Neural crest cell (in vitro differentiated cells): Measurements from ENCODE around the gene CAMK4. TPM values are rescaled to one million over a fixed set of nuclear protein-coding genes. Genes with fewer than 3 reads are reported as not detected.

Experiments used
- DNase-seq: peaks from one replicate; pipeline ENCODE4 v3.0.0; 2021; ENCODE audit warnings: low read depth, mixed read lengths, low spot score
- H3K27ac Mint-ChIP-seq: one replicate; pipeline ENCODE4 v1.8.0; 2021; ENCODE audit warnings: mild to moderate bottlenecking, mixed read lengths; ENCODE audit not compliant: unreplicated experiment
- H3K27me3 Mint-ChIP-seq: 2 replicates; pipeline ENCODE4 v1.8.0; 2021; ENCODE audit warnings: low read depth, mild to moderate bottlenecking, mixed read lengths
- H3K36me3 Mint-ChIP-seq: 2 replicates; pipeline ENCODE4 v1.8.0; 2021; ENCODE audit warnings: low read depth, mild to moderate bottlenecking, mixed read lengths
- H3K4me1 Mint-ChIP-seq: 2 replicates; pipeline ENCODE4 v1.8.0; 2021; ENCODE audit warnings: mixed read lengths
- H3K4me3 Mint-ChIP-seq: one replicate; pipeline ENCODE4 v1.8.0; 2021; ENCODE audit warnings: mild to moderate bottlenecking, mixed read lengths
- H3K9me3 Mint-ChIP-seq: 2 replicates; pipeline ENCODE4 v1.8.0; 2021; ENCODE audit warnings: mixed read lengths
- CTCF ChIP-seq: fragments of 200-600 bp; sonication (generic); conservative IDR thresholded peaks from 2 replicates; pipeline ENCODE4 v1.5.0; 2021; ENCODE audit warnings: antibody characterized with exemption, mild to moderate bottlenecking
- total RNA-seq: library from RNA; stranded (reverse); gene quantifications from 2 replicates; pipeline ENCODE4 v1.2.1, GENCODE V29; 2021

Gene CAMK4
- total RNA-seq, 1 donor from 2014 or later, result 9.4 TPM

DNA sequence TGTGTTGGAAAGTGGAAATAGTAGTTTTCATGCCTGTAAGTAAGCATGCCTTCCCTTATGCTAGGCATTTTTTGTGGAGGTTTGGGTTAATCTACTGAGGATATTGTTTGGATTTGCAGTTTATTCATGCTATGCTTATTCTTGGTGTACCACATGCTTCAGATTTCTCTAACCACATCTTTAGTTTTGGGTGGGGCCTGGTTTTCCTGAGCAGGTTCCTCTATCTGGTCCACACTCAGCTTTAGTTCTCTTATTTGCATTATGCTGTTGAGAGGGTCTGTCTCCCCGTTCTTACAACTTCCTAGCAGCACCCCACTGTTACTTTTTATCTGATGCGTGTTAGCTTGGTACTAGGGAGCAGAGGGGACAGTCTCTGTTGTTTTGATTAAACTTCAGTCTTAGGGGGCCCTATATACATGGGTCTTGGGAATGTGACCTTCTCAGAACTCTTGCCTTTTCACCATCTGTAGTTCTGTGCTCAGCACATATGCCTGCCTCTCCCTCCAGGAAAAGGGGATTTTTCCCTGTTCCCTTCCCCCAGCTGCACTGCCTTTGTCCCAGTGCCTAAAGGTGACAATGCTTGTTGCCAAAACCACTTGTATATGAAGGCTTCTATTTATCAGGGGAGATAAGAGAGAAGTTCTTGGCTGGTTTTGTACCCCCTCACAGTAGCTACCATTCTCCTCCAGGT is 10.0 kb upstream of the CAMK4 start:
- no peak for TF ChIP-seq CTCF
- Mint-ChIP-seq H3K4me1 (no peaks in the 10 kb centered on the region), H3K27ac (no peak overlapping the region), H3K27me3 (peaks cover 20% of the 10 kb centered on the region), H3K9me3 (no peaks in the 10 kb centered on the region), H3K4me3 (no peak overlapping the region), H3K36me3 (no peaks in the 10 kb centered on the region)
- no peak for DNase-seq

- no peak for TF ChIP-seq CTCF
- no peaks in the 10 kb centered on the region for H3K9me3 Mint-ChIP-seq
Observed at GRCh38 chr5:111215971-111216370, 8.2 kb upstream of the CAMK4 start.

DNA sequence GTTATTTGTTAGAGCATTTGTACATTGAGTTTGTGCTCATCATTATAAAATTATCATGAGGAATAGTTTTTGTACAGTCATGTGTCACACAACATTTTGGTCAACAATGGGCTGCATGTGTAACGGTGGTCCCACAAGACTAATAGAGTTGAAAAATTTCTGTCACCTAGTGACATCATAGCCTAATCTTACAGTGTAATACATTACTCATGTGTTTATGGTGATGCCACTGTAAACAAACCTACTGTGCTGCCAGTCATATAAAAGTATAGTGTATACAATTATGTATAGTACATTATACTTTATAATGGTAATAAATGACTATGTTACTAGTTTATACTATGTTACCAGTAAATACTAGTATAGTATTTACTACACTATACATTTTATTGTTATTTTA is 3.0 kb upstream of the CAMK4 start:
- no peaks in the 10 kb centered on the region for H3K9me3 Mint-ChIP-seq
- no peaks in the 10 kb centered on the region for H3K36me3 Mint-ChIP-seq
- H3K27ac Mint-ChIP-seq, result no peak overlapping the region
- peaks cover 12% of the 10 kb centered on the region for H3K4me1 Mint-ChIP-seq
- DNase-seq, result no peak
- peaks cover 29% of the 10 kb centered on the region for H3K27me3 Mint-ChIP-seq
- no peak overlapping the region for H3K4me3 Mint-ChIP-seq
- TF ChIP-seq CTCF, result no peak

More at GRCh38 chr5:111215971-111216370, 8.2 kb upstream of the CAMK4 start:
- DNase-seq, result no peak
- Mint-ChIP-seq H3K27ac (no peak overlapping the region), H3K36me3 (no peaks in the 10 kb centered on the region), H3K4me1 (no peaks in the 10 kb centered on the region), H3K4me3 (no peak overlapping the region), H3K27me3 (peaks cover 14% of the 10 kb centered on the region)

DNA sequence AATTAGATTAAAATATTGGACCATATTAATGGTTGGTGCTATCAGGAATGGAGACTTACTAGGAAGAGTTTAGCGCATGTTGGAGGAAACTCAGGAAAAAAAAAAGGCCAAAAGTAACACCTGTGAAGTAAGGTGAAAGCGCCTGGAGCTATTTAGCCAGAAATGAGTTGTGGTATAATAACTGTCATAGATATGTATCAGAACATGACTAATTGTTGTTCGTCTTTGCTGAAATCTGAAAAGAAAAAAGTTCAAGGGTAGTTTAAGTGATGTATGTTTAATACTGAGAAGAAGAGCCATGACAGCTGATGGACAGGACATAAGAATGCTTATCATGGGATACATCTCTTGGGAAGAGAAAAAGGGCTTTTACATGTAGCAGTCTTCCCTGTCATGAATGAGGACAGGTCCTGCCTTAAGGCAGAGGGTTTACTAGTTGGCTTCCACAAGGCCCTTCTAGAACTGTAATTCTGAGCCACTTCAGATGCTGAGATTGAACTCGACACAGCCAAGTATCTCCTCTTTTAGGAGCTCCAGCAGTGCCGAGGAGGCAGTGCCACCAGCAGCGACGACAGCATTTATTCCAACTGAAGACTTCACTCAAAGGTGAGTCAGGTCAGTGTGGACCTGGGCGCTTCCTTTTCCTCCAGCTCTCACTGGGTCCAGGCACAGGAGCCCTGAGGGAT is 940 bp upstream of the CAMK4 start:
- TF ChIP-seq CTCF, result no peak
- no peak overlapping the region for H3K27ac Mint-ChIP-seq

DNA sequence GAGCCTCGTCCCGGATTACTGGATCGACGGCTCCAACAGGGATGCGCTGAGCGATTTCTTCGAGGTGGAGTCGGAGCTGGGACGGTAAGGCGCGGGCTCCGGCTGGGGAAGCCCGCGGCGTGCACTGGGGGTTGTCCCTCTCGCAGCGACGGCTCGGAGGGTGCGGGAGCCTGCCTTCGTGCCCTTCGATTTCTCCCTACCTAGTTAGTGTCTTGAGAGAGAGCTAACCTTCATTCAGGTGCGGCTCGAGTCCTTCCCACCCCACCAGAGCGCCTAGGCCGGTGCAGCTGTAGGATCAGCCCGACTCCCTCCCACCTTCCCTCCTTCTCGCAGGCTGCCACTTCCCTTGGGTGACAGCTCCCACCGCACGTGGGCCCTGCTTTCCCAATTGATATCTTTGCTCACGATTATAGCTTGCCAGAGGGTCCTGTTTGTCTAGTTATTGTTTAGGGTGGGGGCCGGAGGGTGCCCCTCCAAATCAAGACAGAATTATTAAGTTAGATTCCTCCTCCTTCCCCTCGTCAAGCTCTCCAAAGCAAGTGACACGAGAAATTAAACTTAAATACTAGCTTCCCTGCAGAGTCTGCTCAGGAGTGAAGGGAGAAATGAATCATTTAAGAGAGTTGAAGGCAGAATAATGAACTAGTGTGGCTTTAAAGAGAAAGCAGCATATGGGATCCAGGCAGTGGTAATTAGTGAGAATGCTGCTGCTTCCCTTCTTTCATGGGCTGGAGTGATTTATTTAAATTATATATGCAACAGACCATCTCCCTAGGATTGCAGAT is 569 bp downstream of the CAMK4 start:
- Mint-ChIP-seq H3K4me1 (peaks cover 12% of the 10 kb centered on the region), H3K27ac (no peak overlapping the region)

More for the DNA sequence above, 940 bp upstream of the CAMK4 start:
- Mint-ChIP-seq H3K9me3 (no peaks in the 10 kb centered on the region), H3K4me3 (peak overlapping the region; percentile 88), H3K36me3 (no peaks in the 10 kb centered on the region), H3K27me3 (peaks cover 36% of the 10 kb centered on the region), H3K4me1 (peaks cover 12% of the 10 kb centered on the region)
- no peak for DNase-seq

More for the DNA sequence above, 569 bp downstream of the CAMK4 start:
- TF ChIP-seq CTCF, result no peak
- Mint-ChIP-seq H3K4me3 (peak overlapping the region; percentile 92), H3K36me3 (no peaks in the 10 kb centered on the region), H3K9me3 (no peaks in the 10 kb centered on the region), H3K27me3 (peaks cover 32% of the 10 kb centered on the region)
- no peak for DNase-seq
